ENCODE results near the gene ANKRD17.

Gene ANKRD17

DNA sequence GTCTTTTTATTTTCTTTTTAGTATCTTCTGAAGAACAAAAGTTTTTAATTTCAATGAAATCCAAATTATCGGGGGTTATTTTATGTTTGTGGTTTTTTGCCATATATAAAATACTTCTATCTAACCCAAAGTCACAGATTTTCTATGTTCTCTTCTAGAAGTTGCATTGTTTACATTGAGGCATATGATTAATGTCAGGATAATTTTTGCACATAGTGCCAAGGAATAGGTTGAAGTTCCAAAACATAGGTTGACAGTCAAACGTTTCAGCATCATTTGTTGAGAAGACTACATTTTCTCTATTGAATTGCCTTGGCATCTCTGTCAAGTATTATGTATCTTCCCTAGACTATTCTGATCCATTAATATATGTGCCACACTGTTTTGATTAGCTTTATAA lies 64.5 kb downstream of the ANKRD17 start:
- DNase-seq: no peak

DNA sequence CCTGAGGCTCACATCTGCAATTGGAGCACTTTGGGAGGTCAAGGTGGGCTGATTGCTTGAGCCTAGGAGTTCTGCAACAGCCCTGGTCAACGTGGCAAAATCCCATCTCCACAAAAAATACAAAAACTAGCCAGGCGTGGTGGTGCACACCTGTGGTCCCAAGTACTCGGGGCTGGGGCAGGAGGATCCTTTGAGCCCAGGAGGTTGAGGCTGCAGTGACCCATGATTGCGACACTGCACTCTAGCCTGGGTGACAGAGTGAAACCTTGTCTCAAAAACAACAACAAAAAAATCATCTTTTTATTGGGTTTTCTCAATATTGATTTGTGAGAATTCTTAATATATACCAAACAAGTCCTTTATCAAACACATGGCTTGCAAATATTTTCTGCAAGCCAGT lies 64.9 kb downstream of the ANKRD17 start:
- no peak for DNase-seq

DNA sequence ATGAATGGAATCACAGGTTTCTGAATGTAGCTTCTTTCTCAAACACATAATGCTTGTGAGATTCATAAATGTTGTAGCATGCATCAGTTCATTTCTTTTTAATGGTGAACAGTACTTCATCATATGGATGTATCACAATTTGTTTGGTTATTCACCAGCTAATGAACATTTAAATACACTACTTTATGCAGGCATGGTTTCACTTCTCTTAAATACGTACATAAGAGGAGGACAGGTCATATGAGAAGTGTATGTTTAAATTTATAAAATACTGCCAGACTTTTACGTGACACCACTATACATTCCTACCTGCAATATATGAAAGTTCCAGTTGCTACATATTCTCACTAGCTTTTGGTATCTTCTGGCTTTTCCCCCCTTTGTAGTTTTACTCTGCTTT lies 65.4 kb downstream of the ANKRD17 start:
- no peak for DNase-seq

DNA sequence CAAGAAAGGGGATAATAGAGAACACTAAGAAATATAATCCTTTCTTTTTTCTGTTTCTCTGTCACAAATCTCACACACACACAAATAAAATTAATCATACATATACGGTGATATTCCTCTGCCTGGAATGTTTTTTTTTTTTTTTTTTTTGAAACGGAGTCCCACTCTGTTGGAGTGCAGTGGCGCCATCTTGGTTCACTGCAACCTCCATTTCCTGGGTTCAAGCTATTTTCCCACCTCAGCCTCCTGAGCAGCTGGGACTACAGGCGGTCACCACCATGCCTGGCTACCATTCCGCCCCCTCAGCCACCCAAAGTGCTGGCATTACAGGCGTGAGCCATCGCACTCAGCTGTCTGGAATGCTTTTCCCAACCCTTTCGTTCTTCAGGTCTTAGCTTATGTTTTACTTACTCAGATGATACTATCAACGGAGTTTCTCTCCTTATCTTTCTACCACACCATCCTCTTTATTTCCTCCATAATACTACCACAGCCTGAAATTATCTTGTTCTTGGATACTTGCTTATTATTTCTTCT lies 69.3 kb downstream of the ANKRD17 start:
- no peak for DNase-seq

DNA sequence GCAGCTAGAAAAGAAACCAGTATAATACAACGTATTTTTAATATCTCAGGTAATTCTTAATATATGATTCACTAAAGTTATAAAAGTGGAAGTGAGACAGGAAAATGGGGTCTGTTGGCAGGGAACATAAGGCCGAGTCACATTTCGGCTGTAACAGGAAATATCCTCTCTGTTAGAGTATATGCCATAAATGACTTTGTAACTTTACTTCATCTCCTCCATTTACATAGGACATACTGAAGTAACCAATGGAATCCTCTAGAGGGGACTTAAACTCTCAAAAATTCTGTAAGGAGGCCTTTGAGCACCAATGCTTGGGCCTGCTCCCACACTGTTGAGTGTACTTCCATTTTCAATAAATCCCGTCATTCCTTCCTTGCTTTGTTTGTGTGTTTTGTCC lies 71.3 kb downstream of the ANKRD17 start:
- no peak for DNase-seq

DNA sequence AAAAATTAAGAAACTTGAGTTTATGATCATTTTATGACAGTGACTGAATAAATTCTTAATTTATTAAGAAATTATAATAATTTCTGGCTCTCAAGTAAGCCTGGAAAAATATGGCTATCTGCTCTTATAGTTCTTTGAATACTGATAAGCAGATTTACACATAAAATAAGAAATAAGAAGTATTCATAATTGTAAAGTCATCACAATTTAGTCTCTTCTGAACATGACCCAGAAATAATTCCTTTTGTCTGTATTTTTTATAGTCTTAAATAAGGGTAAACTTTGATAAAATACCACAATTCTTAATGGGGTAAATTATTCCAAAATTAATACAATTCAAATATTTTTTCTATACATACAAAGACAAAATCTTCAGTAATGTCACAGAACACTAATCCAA lies 72.7 kb downstream of the ANKRD17 start:
- DNase-seq: no peak

DNA sequence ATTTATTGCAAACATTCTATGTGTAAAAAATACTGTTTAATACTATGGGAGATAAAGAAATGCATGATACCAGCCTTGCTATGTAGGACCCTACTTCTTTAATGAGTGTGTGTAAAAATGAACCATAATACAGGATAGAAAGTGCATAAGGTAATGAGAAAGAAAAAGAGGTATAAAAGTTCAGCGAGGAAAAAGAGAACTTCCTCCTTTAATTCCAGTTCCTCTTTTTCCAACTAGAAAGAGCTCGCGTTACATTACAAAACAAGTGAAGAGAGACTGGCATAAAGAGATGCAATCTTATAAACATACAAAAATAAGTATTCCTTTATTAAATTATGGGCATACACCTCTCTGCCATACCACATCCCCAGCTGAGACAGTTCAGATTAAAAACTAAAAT lies 77.4 kb downstream of the ANKRD17 start:
- DNase-seq: no peak

DNA sequence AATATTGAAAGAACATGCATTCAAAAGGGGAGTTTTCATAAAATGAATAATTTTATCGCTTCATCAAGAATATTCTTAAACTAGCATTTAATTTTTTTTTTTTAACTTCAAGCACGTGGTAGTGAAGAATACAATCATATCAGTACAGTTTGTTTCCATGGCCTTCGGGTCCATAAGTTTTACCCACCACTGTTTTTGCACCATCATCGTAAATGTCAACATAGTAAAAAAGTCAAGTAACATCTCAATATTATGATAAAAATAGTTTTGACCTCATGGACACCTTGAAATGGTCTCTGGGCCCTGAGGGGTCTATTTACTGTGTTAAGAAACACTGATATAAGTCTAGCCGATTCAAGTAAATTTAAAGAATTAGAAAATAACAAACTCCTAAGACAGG lies 80.2 kb downstream of the ANKRD17 start:
- DNase-seq: no peak

DNA sequence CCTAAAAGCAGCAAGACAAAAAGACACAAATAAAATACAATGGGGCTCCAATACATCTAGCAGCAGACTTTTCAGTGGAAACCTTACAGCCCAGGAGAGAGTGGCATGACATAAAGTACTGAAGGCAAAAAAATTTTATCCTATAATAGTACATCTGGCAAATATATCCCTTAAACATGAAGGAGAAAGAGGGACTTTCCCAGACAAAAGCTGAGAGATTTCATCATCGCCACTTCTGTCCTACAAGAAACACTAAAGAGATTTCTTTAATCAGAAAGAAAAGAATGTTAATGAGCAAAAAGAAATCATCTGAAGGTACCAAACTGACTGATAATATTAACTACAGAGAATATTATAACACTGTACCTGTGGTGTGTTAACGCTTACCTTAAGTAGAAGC lies 86.4 kb downstream of the ANKRD17 start:
- no peak for DNase-seq

DNA sequence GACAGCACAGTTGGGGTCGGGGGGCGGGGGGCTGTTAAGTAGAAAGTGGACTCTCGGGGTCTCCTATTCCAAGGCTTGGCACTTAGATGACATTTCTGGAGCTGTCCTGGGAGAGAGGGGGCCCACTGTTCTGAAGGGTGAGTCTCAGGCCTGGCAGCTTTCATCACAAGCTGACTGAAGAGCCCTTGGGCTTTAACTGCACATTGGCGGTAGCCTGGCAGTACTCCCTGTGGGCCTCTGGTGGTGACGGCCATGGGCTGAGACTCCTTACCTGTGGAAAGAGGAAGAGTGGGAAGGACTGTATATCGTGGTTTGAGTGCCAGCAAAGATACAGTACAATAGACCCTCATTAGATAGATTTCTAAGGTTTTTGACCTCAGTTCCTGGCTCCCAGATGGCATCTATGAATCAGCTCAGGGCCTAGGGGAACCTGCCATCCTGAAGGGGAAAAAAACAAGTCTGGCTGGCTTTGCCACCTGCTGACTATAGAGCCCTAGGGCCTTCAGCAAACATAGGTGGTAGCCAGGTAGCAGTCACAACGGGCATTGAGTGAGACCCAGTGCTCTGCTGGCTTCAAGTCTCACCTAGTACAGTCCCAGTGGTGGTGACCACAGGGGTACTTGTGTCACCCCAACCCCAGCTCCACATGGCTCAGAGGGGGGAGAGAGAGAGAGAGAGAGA lies 87.9 kb downstream of the ANKRD17 start:
- DNase-seq: no peak

DNA sequence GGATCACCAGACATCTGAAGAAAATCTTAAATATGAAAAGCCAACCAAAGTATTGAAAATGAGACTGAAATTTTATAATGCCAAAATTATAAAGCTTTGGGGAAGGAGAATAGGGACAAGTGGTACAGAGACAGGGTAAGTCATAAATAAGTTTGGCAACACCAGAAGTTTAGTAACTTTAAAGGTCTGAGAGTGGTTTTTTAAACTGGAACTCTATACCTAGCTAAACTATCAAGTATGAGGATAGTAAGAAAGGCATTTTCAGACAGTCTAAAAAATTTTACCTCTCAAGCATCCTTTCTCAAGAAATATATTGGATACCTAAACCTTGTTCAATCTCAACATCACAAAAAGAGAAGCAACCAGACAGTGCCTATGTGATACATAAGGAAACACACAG lies 92.4 kb downstream of the ANKRD17 start:
- no peak for DNase-seq

DNA sequence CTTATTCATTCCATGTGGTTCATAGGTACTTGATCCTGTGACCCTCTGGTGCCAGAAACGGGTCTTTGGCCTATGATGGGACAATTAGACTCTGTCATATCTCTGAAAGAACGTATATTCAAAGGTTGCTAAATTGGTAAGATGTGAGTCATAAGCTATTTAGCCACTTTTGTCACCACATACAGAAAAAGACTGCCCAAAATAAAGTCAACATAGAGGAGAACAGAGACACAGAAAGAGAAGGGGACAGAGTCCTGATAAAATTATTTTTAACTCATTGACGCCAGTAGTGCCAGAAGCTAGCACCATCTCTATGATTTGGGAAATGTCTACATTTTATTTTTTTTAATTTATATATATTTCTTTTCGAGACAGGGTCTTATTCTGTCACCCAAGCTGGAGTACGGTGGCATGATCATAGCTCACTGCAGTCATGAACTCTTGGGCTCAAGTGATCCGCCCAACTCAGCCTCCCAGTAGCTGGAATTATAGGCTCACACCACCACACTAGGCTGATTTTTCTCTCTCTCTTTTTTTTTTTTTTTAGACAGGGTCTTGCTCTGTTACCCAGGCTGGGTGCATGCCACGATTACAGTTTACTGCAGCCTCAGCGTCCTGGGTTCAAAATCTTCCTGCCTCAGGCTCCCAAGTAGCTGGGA lies 96.9 kb downstream of the ANKRD17 start:
- DNase-seq: no peak

DNA sequence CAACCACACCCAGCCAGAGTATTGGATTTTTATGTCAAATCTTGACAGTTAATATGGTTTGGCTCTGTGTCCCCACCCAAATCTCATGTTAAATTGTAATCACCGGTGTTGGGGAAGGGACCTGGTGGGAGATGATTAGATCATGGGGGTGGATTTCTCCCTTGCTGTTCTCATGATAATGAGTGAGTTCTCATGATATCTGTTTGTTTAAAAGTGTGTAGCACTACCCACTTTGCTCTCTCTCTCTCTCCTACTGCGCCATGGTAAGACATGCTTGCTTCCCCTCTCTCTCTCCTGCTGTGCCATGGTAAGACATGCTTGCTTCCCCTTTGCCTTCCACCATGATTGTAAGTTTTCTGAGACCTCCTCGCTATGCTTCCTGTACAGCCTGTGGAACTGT lies 102.2 kb downstream of the ANKRD17 start:
- DNase-seq: no peak

DNA sequence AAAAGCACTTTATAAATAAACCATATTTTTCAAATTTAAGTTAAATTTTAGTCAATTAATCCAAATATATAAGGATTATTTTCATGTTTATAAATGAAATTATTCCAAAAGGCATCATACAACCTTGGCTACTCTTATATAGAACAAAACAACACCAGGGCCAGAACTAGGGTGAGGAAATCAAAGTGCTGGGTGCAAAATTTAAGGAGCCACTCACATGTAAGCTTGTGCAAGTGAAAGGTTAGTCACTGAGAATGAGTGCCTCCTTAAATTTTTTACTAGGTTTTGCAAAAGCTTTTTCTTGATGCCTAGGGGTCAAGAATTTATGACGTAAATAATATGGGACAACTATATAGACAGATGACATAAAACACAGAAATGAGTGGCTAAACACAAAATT lies 105.7 kb downstream of the ANKRD17 start:
- no peak for DNase-seq

DNA sequence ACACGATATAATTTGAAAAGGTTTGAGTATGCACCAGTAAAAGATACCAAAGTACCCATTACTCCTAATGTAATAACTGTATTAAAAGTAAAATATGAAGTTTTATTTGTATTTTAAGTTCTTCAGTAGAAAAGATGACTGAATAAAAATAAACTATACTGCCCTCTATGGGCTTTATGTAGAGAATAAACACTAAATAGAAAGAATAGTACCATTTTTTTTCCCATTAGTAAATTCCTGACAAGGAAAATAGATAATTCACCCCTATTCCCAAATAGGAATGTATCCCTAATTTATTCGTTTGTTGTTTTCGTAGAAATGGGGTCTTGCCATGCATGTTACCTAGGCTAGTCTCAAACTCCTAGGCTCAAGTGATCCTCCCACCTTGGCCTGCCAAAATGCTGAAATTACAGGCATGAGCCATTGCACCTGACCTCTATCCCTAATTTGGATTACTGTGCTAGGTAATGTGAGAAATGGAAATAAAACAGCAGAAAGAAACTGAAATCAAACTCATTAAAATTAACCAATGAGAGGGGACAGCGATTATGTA lies 115.5 kb downstream of the ANKRD17 start:
- no peak for DNase-seq

DNA sequence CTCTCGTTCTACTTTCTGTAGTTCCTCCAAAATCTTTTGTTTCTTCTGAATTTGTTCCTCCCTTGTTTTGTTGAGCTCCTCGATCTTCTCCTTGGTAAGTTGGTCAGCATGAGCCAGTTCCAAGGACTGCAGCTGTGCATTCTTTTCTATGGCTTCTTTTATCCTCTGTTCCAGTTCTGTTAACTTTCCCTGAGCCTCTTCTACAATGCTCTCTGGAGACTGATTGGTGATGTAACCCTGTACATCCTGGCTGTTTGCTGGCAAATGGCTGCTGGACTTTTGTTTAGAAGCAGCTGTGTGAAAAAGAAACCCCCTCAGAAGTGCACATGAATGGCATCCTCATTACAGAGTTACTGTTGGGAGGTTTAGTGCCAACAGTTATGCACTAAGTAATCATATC lies 118.6 kb downstream of the ANKRD17 start:
- no peak for DNase-seq

DNA sequence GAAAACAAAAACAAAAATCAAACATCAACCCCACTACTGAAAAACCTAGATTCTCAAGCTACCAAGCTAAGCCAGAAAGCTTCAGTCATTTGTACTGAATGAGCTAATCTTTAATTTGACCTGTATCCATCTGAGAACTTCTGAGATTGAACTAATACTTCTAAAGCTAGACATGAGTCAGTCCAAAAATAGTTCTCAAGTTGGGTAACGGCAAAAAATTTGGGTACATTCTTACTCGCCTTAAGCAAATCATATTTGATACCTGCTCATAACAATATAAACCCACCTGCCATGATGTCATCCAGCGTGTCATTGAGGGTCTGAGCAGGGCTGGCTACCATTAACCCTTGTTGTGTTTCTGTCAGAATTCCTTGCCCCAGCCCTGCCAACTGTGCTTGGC lies 119.4 kb downstream of the ANKRD17 start:
- DNase-seq: no peak

DNA sequence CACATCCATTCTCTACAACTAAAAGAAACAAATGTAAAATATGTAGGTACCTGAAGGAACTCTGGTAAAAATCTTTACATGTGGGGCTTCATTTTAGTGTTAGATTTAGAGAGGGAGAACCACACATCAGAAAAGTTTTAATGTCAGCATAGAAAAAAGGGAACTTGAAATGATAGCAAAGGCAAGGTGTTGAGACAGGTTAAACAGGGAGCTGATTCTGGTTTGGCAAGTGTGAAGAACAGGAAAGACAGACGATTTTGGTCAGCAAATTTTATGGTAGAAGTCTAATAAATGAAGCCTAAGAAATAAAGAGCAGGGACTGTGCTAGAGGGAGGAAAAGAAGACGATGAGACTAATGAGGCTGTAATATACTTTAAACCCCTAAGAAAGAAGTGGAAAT lies 121.5 kb downstream of the ANKRD17 start:
- DNase-seq: no peak

DNA sequence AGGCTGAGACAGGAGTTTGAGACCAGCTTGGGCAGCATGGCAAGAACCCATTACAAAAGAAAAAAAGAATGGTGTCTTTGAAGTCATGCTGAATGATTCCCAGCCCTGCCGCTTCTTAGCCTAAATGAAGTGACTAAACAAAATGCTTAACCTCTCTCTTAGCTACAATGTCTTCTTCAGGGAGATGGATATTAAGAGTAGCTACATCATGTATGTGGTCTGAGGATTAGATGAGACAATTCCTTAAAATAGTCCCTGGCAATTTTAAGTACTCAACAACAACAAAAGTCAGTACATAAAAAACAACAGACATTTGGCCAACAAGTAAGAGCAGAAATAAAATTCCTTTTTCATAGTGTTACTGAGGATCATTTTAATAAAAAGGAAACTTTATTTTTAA lies 124.8 kb downstream of the ANKRD17 start:
- no peak for DNase-seq

DNA sequence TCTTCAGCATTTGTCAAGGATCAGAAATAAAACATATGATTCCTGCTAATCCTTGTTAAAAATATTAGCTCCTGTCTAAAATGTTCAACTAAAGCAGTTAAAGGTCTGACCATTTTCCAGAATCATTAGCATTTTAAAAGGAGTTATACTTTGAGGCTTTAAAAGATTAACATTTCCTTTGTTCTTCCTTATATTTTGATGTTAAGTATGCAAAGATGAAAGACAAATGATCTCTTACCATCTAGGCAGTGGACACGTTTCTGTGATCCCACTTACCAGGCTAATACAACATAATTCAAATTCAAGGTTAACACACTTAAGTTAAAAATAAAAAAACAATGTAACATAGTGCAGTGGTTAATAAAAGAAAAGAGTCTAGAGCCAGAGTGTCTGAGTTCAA lies 127.3 kb downstream of the ANKRD17 start:
- DNase-seq: no peak

DNA sequence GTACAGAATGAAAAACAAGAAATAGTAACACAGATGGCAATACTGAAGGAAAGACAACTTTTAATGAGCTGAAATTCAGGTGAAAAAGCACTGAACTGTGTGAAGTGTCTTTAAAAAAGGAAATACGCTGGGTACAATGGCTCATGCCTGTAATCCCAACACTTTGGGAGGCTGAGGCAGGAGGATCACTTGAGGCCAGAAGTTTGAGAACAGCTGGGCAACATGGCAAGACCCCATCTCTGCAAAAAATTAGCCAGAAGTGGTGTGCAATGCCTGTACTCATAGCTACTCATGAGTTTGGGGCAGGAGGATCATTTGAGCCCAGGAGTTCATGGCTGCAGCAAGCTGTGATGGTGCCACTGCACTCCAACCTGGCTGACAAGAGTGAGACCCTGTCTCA lies 129.3 kb downstream of the ANKRD17 start:
- DNase-seq: no peak

DNA sequence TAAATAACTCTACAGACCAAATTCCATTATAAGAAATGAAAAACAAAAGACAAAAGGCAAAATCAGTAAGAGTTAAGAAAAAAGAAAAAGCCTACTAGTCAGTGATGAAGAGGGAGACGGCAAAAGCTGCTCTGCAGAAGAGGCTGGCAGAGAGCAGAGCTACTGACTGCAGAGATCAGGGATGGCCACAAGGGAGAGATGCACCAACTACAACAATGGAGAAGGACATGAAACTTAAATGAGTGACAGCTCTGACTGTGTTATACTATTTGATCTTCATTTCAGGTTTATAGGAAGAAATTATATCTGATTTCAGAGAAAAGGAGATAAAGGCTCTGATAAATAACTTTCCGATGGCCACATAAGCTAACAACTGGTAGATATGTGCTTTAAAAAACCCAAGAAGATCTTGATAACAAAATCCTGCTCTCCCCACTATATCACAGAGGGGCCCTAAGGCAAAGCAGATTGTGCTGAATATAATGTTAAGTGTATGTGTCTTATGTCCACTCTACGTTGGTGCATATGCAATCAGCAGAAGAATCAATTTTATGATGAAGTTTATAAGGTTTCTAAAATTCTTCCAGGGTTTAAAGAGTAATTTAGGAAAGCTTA lies 130.7 kb downstream of the ANKRD17 start:
- DNase-seq: no peak

DNA sequence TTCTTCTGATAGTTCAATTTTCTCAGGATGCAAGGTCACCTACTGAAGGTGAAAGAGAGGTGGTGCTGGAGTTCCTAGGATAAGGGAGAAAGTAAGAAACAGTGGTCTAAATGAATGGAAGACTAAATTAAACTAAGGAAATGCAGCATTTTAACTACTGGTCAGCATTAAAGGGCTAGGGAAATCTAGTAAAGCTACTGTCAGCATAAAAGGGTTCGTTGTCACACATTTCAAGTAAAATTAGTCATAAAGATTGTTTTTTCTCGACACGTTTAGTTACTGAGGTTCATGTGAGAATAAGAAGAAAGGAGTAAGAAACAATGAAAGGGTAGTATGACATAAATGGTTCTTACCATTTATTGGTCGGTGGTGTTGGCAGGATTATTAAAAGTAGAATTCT lies 149.1 kb downstream of the ANKRD17 start:
- DNase-seq: no peak

DNA sequence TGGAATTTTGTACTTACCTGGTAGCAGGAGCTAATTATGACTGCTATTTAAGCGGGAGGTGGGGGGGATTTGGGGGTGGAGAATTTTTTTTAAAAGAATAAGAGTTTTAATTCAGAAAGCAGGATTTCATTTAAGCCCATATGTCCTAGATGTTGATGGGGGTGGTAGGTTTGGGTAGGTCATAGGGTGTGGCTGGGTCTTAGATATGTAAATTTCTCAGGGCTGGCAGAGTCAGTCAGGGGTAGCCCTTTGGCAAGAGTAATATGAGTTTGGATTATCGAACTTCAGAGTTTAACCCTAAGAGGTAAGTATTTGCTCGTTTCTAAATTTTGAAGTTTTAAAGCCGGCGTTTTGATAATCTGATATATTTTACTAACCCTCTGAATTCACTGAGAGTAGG lies 153.9 kb downstream of the ANKRD17 start:
- DNase-seq: no peak

Data from SW 1271 (cell line).